Sigmoid colon (tissue), 4 donors: ENCODE results near the gene NUP35.

Source experiments
- CTCF ChIP-seq, 4 experiments: fragments of 450-650 bp in 3 of 4; fragments of 200-600 bp in 1 of 4; IDR thresholded peaks; one replicate each; pipeline ENCODE4 v1.5.1; 2016 to 2019; ENCODE audit warnings: antibody characterized with exemption in 4 of 4, mild to moderate bottlenecking in 3 of 4, moderate library complexity in 2 of 4
- EP300 ChIP-seq, 4 donors: sonication (generic); formaldehyde crosslinking; IDR thresholded peaks; one replicate each; pipeline ENCODE4 v1.6.1; 2017; ENCODE audit warnings: antibody characterized with exemption in 4 of 4
- POLR2A ChIP-seq, 2 donors: fragments of 450-650 bp; IDR thresholded peaks; one replicate each; pipeline ENCODE4 v1.6.1; 2016; ENCODE audit warnings: antibody characterized with exemption in 2 of 2, mild to moderate bottlenecking in 2 of 2, moderate library complexity in 2 of 2
- POLR2AphosphoS5 ChIP-seq, 4 donors: sonication (generic); formaldehyde crosslinking; IDR thresholded peaks; one replicate each; pipeline ENCODE4 v1.6.1; 2017; ENCODE audit warnings: antibody characterized with exemption in 4 of 4

GRCh38 chr2:183195397-183195796 is 71.2 kb downstream of the NUP35 start:
- TF ChIP-seq POLR2A (IDR thresholded peaks at IDR 0.05) (no peak), CTCF (IDR thresholded peaks at IDR 0.05) (no peak), EP300 (IDR thresholded peaks at IDR 0.05) (no peak), POLR2AphosphoS5 (IDR thresholded peaks at IDR 0.05) (no peak)
